Adipocyte (in vitro differentiated cells): Measurements from ENCODE around the gene ACSBG1.

Experiments used
- DNase-seq: peaks from one replicate; pipeline ENCODE4 v3.0.0-alpha.2; 2015; ENCODE audit warnings: low read depth
- H3K27me3 ChIP-seq: replicated peaks from 2 replicates; pipeline ENCODE4 v1.7.0; 2013; ENCODE audit warnings: mild to moderate bottlenecking, low read length, moderate library complexity; ENCODE audit not compliant: control insufficient read depth, insufficient read depth
- H3K36me3 ChIP-seq: 2 replicates; pipeline ENCODE4 v1.7.0; 2013; ENCODE audit warnings: low read length, mild to moderate bottlenecking, moderate library complexity; ENCODE audit not compliant: control insufficient read depth, insufficient read depth, severe bottlenecking
- H3K4me1 ChIP-seq: 2 replicates; pipeline ENCODE4 v1.7.0; 2013; ENCODE audit warnings: mild to moderate bottlenecking, low read length, moderate library complexity; ENCODE audit not compliant: control insufficient read depth, insufficient read depth
- H3K4me3 ChIP-seq: 2 replicates; pipeline ENCODE4 v1.7.0; 2013; ENCODE audit warnings: mild to moderate bottlenecking, low read length, moderate library complexity
- H3K9ac ChIP-seq: 2 replicates; pipeline ENCODE4 v1.7.0; 2013; ENCODE audit warnings: mild to moderate bottlenecking, low read length, moderate library complexity
- H3K9me3 ChIP-seq: 2 replicates; pipeline ENCODE4 v1.7.0; 2013; ENCODE audit warnings: mild to moderate bottlenecking, low read length, moderate library complexity; ENCODE audit not compliant: control insufficient read depth

Gene ACSBG1

DNA sequence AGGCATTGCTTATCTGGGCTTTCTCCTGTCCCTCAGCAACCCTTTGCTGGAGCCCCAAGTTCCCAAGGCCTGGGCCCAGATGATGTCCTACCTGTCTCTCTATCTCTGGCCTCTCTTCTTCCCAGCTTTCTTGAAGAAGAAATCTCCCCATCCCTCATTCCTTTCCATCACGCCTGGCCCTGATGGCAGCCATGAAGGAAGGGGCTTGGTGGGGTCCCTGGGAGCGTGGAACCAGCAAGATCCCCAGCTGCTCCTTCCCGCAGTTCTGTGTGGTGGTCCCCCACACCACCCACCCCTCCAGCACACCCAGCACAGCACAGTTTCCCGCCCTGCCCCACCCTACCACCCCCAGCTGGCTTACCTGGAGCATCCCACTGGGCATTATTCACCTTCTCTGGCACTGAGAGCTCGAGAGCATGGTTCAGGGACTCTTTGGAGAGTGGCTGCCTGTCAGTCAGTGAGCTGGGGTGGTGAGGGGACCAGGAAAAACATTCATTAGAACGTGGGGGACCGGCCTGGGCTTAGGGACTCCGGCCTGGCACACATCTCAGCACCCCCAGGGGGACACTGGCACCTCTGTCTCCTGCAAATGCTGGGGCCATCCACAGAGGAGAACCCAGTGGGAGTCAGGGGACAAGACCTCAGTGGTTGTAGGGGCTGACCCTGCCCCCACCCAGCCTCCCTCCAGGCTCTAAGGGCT lies 26.6 kb downstream of the ACSBG1 start:
- H3K36me3 ChIP-seq, result no peaks in the 10 kb centered on the region
- H3K4me3 ChIP-seq, result no peak overlapping the region
- DNase-seq, result no peak
- H3K27me3 ChIP-seq, result peaks cover 23% of the 10 kb centered on the region
- H3K4me1 ChIP-seq, result peaks cover 47% of the 10 kb centered on the region
- H3K9me3 ChIP-seq, result no peaks in the 10 kb centered on the region
- no peak overlapping the region for H3K9ac ChIP-seq

- Histone ChIP-seq H3K27me3 (peaks cover 29% of the 10 kb centered on the region), H3K4me3 (no peak overlapping the region), H3K36me3 (no peaks in the 10 kb centered on the region), H3K4me1 (peaks cover 39% of the 10 kb centered on the region), H3K9ac (no peak overlapping the region), H3K9me3 (no peaks in the 10 kb centered on the region)
- DNase-seq, result no peak
Measured at GRCh38 chr15:78207110-78207458, 27.3 kb downstream of the ACSBG1 start.

- no peaks in the 10 kb centered on the region for H3K9me3 ChIP-seq
- peak; percentile 48 for DNase-seq
- H3K4me1 ChIP-seq, result peaks cover 38% of the 10 kb centered on the region
- H3K36me3 ChIP-seq, result no peaks in the 10 kb centered on the region
- no peak overlapping the region for H3K4me3 ChIP-seq
- peaks cover 33% of the 10 kb centered on the region for H3K27me3 ChIP-seq
- no peak overlapping the region for H3K9ac ChIP-seq
Measured at GRCh38 chr15:78206326-78207109, 27.8 kb downstream of the ACSBG1 start.

- Histone ChIP-seq H3K9me3 (no peaks in the 10 kb centered on the region), H3K9ac (no peak overlapping the region), H3K4me3 (no peak overlapping the region), H3K4me1 (peaks cover 38% of the 10 kb centered on the region), H3K36me3 (no peaks in the 10 kb centered on the region), H3K27me3 (peaks cover 39% of the 10 kb centered on the region)
- DNase-seq, result no peak
Measured at GRCh38 chr15:78205856-78206255, 28.5 kb downstream of the ACSBG1 start.

DNA sequence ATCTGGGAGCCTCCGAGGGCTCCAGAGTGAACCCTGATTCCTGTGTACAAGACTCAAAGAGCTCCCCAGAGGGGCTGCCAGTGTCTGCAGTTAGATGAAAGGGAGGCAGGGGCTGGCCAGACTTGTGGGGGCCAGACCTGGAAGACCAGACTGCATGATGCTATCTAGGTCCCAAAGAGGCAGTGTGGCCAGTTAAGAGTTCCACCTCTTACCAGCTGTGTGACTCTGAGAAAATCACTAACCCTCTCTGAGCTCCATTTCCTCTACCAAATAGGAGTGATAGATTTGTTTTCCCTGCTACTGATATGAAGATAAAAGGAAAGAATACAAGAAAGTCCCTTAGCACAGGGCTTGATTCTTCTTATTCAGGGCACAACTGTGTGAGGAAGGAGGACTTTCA lies 29.0 kb downstream of the ACSBG1 start:
- H3K36me3 ChIP-seq, result no peaks in the 10 kb centered on the region
- H3K4me3 ChIP-seq, result no peak overlapping the region
- peaks cover 44% of the 10 kb centered on the region for H3K27me3 ChIP-seq
- peaks cover 36% of the 10 kb centered on the region for H3K4me1 ChIP-seq
- no peak for DNase-seq
- no peaks in the 10 kb centered on the region for H3K9me3 ChIP-seq
- H3K9ac ChIP-seq, result no peak overlapping the region

- H3K9ac ChIP-seq, result no peak overlapping the region
- H3K4me3 ChIP-seq, result no peak overlapping the region
- no peak for DNase-seq
- H3K27me3 ChIP-seq, result peaks cover 46% of the 10 kb centered on the region
- no peaks in the 10 kb centered on the region for H3K36me3 ChIP-seq
- peaks cover 29% of the 10 kb centered on the region for H3K4me1 ChIP-seq
- H3K9me3 ChIP-seq, result no peaks in the 10 kb centered on the region
Measured at GRCh38 chr15:78204351-78205309, 29.7 kb downstream of the ACSBG1 start.

DNA sequence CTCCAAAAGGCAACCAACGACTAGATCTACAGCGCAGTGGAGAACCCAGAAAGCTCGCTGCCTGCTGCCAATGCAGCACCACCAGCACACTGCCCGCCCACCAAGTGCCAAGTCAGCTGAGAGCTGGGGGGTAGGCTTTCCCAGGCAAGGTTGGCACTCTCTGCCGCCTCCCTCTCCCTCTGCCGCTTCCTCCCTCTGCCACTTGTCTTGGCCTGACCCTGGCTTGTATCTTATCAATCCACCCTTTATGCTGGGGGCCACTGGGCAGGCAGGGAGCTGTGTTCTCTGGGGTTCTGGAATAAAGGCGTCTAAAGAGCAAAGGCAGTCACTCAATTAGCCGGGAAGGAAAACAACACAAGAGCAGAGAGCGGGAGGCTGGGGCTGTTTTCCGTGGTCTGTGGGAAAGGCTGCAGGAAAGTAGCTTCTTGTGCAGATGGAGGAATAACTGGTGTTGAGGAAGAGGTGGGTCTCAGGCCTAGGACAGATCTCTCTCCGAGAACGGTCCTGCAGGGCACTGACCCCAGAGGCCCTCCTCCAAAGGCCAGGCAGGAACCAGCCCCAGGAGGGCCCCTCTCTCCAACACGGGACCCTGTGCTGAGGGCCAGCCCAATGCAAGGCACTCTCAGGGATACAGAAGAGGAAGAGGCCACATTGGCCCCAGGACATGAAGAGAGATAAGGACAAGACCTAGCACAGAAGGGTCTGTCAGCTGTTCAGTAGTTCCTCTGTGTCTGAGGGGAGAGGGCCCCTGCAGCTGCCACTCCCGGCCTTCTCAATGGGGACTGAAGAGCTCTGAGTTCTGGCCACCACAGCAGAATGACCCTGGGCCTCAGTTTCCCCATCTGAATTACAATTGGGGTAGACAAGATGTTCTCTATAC lies 30.8 kb downstream of the ACSBG1 start:
- Histone ChIP-seq H3K9me3 (no peaks in the 10 kb centered on the region), H3K4me3 (no peak overlapping the region), H3K9ac (no peak overlapping the region), H3K4me1 (peaks cover 28% of the 10 kb centered on the region), H3K36me3 (no peaks in the 10 kb centered on the region), H3K27me3 (peaks cover 46% of the 10 kb centered on the region)
- DNase-seq, result no peak

DNA sequence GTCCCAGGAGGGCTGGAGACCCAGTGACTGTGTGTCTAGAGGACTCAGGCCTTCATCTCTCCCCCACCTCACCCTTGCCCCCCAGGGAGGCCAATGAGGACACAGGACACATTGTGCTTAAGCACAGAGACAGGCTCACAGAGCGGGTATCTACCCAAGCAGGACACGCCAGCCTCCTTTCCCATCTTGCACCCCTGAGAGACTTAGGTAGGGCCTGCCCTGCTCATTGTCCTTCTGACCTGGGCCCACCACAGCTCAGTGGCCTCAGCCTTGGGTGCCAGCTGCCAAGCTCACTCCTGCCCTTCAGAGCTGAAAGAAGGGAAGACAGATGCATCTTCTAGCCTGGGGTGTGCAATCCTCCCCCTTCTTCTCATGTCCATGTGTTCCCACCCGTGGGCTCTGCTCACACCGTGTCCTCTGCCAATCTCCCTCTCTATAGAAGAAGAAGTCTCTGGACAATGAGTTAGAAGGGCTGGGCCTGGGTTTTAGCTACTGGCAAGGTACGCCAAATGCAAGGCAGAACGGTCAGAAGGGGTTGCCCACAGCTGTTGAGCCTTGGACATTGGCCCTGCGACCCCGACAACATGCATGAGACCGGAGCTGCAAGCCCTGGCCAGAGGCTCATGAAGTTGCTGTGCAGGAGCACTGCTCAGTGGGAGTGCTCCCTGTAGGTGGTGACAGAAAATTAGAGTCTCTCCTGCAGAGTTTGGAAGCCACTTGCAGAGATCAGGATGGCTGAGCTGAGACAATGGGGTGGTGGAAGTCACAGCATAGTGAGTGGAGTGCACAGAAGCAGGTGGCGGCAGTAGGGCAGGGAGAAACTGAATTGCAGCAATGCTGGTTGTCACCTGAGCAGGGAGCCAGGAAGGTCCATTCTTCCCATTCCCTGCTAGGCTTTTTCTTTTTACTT lies 32.8 kb downstream of the ACSBG1 start:
- no peaks in the 10 kb centered on the region for H3K36me3 ChIP-seq

GRCh38 chr15:78200276-78200930 lies 34.0 kb downstream of the ACSBG1 start:
- Histone ChIP-seq H3K9ac (no peak overlapping the region), H3K36me3 (no peaks in the 10 kb centered on the region), H3K27me3 (peaks cover 55% of the 10 kb centered on the region), H3K9me3 (no peaks in the 10 kb centered on the region), H3K4me3 (no peak overlapping the region), H3K4me1 (peaks cover 11% of the 10 kb centered on the region)
- no peak for DNase-seq

More for the DNA sequence above, 32.8 kb downstream of the ACSBG1 start:
- Histone ChIP-seq H3K27me3 (peaks cover 47% of the 10 kb centered on the region), H3K4me3 (no peak overlapping the region), H3K9me3 (no peaks in the 10 kb centered on the region), H3K4me1 (peaks cover 17% of the 10 kb centered on the region), H3K9ac (no peak overlapping the region)
- DNase-seq, result no peak
